GM12878 (cell line): ENCODE data around the gene FTL. TPM values are rescaled to one million over a fixed set of nuclear protein-coding genes. Genes with fewer than 3 reads are reported as not detected.

ENCODE experiments used
- ATAC-seq: fragments of 200-7000 bp; cut with Tn5 transposase; 3 replicates; pipeline ENCODE4 v1.9.1; 2020; ENCODE audit warnings: mild to moderate bottlenecking, moderate library complexity
- BruUV-seq: library from RNA; stranded (reverse); fragments of 400-500 nt; replicated peaks from 2 replicates; lab custom pipeline; 2021; lab: Mats Ljungman, UMichigan
- CTCF ChIA-PET: fragments of 300-600 bp; sonication (Branson Sonifier 250); formaldehyde crosslinking; extraction: SDS; loops from one replicate; lab custom pipeline; 2021; ENCODE audit warnings: inconsistent platforms; lab: Yijun Ruan, JAX
- POLR2A ChIA-PET: fragments of 350-600 bp; formaldehyde crosslinking; extraction: SDS; loops from one replicate; lab custom pipeline; 2021; ENCODE audit warnings: inconsistent platforms; lab: Charles Lee
- RAD21 ChIA-PET: fragments of 300-600 bp; sonication (Branson Sonifier 250); formaldehyde crosslinking; loops from one replicate; lab custom pipeline; 2023; ENCODE audit warnings: antibody characterized with exemption; ENCODE audit not compliant: unreplicated experiment; lab: Charles Lee
- SMC1A ChIA-PET: fragments of 300-600 bp; sonication (Branson Sonifier 250); formaldehyde crosslinking; loops from one replicate; lab custom pipeline; 2023; ENCODE audit not compliant: unreplicated experiment, uncharacterized antibody; lab: Charles Lee
- DNase-seq: peaks from one replicate; pipeline ENCODE4 v3.0.0-alpha.2; 2011; ENCODE audit warnings: low read depth, low spot score
- FAIRE-seq: peaks from 3 replicates; lab custom pipeline; 2011; peaks lifted over from hg19 to GRCh38; lab: Jason Lieb, UNC
- H2AFZ ChIP-seq: 2 replicates; pipeline ENCODE4 v1.6.0; 2011; ENCODE audit warnings: low read depth, low read length, control low read depth; ENCODE audit not compliant: control insufficient read depth
- H3K27ac ChIP-seq: 2 replicates; pipeline ENCODE4 v1.5.1; 2011; ENCODE audit warnings: control low read depth; ENCODE audit not compliant: control insufficient read depth, insufficient read depth
- H3K27me3 ChIP-seq, 2 experiments: replicated peaks in 1 of 2; 2 replicates each; pipeline versions ENCODE4 v1.6.0 to v1.6.1; 2011; ENCODE audit warnings: low read length in 1 of 2; ENCODE audit not compliant: control insufficient read depth in 2 of 2, insufficient read depth in 2 of 2
- H3K36me3 ChIP-seq, 2 experiments: 2 replicates each; pipeline ENCODE4 v1.5.1; 2011; ENCODE audit warnings: low read length in 1 of 2; ENCODE audit not compliant: control insufficient read depth in 2 of 2, insufficient read depth in 2 of 2
- H3K4me1 ChIP-seq: 2 replicates; pipeline ENCODE4 v1.6.1; 2011; ENCODE audit warnings: mild to moderate bottlenecking, low read length, moderate library complexity, mixed read lengths; ENCODE audit not compliant: control insufficient read depth, insufficient read depth
- H3K4me2 ChIP-seq: 2 replicates; pipeline ENCODE4 v1.6.0; 2011; ENCODE audit warnings: control low read depth; ENCODE audit not compliant: control insufficient read depth, insufficient read depth
- H3K4me3 ChIP-seq: fragments of 200-600 bp; sonication (generic); 2 replicates; pipeline ENCODE4 v1.5.1; 2016
- H3K79me2 ChIP-seq: 2 replicates; pipeline ENCODE4 v1.6.0; 2011; ENCODE audit warnings: low read length; ENCODE audit not compliant: control insufficient read depth, insufficient read depth
- H3K9ac ChIP-seq: 2 replicates; pipeline ENCODE4 v1.8.0; 2011; ENCODE audit warnings: low read length, control low read depth, mixed read lengths; ENCODE audit not compliant: control insufficient read depth, insufficient read depth
- H3K9me3 ChIP-seq: replicated peaks from 3 replicates; pipeline ENCODE4 v1.5.1; 2011; ENCODE audit warnings: mild to moderate bottlenecking, low read length; ENCODE audit not compliant: control insufficient read depth, insufficient read depth
- H4K20me1 ChIP-seq: 2 replicates; pipeline ENCODE4 v1.6.0; 2011; ENCODE audit not compliant: control insufficient read depth, insufficient read depth
- ASH2L ChIP-seq: fragments of 300-600, 200-600 bp; sonication (generic); IDR thresholded peaks from 2 replicates; pipeline ENCODE4 v1.6.1; 2017; ENCODE audit warnings: low read depth, mild to moderate bottlenecking, borderline replicate concordance
- JUND ChIP-seq: IDR thresholded peaks from 2 replicates; pipeline ENCODE4 v1.6.1; 2012; ENCODE audit warnings: low read depth, mild to moderate bottlenecking, low read length, improper control_type of control experiment, moderate library complexity
- KLF5 ChIP-seq: fragments of 450-650 bp; IDR thresholded peaks from 2 replicates; pipeline ENCODE4 v1.6.1; 2014; ENCODE audit warnings: mild to moderate bottlenecking; ENCODE audit not compliant: partially characterized antibody
- MYC ChIP-seq: IDR thresholded peaks from 2 replicates; pipeline ENCODE4 v1.6.1; 2011; ENCODE audit warnings: mild to moderate bottlenecking, low read length, moderate library complexity, inconsistent platforms; ENCODE audit not compliant: insufficient read depth, insufficient replicate concordance, insufficient read length, severe bottlenecking
- PML ChIP-seq: IDR thresholded peaks from 2 replicates; pipeline ENCODE4 v1.6.1; 2012; ENCODE audit warnings: low read length, inconsistent platforms
- POLR2A ChIP-seq: IDR thresholded peaks from 2 replicates; pipeline ENCODE4 v1.6.1; 2011; ENCODE audit warnings: low read depth, mild to moderate bottlenecking, low read length
- POLR2AphosphoS5 ChIP-seq: IDR thresholded peaks from 2 replicates; pipeline ENCODE4 v1.6.1; 2011; ENCODE audit warnings: mild to moderate bottlenecking, low read length, inconsistent platforms
- RAD51 ChIP-seq: fragments of 450-650 bp; IDR thresholded peaks from 2 replicates; pipeline ENCODE4 v1.6.1; 2016; ENCODE audit warnings: moderate library complexity, mild to moderate bottlenecking, inconsistent platforms
- SPI1 ChIP-seq: IDR thresholded peaks from 2 replicates; pipeline ENCODE4 v1.6.1; 2011; ENCODE audit warnings: low read depth, mild to moderate bottlenecking, low read length, moderate library complexity, borderline replicate concordance; ENCODE audit not compliant: insufficient read depth
- TCF7 ChIP-seq: IDR thresholded peaks from 2 replicates; pipeline ENCODE4 v1.6.1; 2014; ENCODE audit warnings: antibody characterized with exemption, borderline replicate concordance
- USF2 ChIP-seq: IDR thresholded peaks from 2 replicates; pipeline ENCODE4 v1.6.1; 2011; ENCODE audit warnings: low read depth, low read length, improper control_type of control experiment, borderline replicate concordance
- YY1 ChIP-seq: IDR thresholded peaks from 2 replicates; pipeline ENCODE4 v1.6.1; 2011; ENCODE audit warnings: low read depth, mild to moderate bottlenecking, low read length
- ZNF622 ChIP-seq: fragments of 450-650 bp; IDR thresholded peaks from 2 replicates; pipeline ENCODE4 v1.6.1; 2017; ENCODE audit warnings: mild to moderate bottlenecking, inconsistent platforms
- WGBS: methylation state at CpG from one replicate; pipeline ENCODE4 v1.1.6; 2016; ENCODE audit warnings: low lambda C conversion rate; ENCODE audit not compliant: insufficient replicate concordance, insufficient coverage; ENCODE audit errors: missing lambda C conversion rate; 5-methylcytosine and 5-hydroxymethylcytosine counted together
- in situ Hi-C: fragments of 300-500 bp; cut with MboI; formaldehyde crosslinking; loops from 9 replicates; pipeline ENCODE4 v1.14.3; 2018; ENCODE audit warnings: mixed read lengths
- intact Hi-C: fragments of 100-400 bp; cut with micrococcal nuclease; formaldehyde crosslinking; loops from one replicate; pipeline ENCODE4 v1.14.2; 2022; ENCODE audit not compliant: unreplicated experiment
- polyA plus RNA-seq, 11 experiments: library from polyadenylated mRNA; depleted of rRNA in 4 of 11; unstranded in 6 of 11; stranded (reverse) in 5 of 11; fragments of >200 nt; fragmentation: Nextera tagmentation in 4 of 11; fragmentation: Illumina TruSeq in 1 of 11; extraction: Ambion mirVana in 4 of 11; extraction: Trizol in 1 of 11; gene quantifications; 1 replicate in 1 of 11; 2 replicates in 10 of 11; pipeline versions ENCODE4 v1.2.1 to v1.2.3, GENCODE V29; 2011 to 2016; ENCODE audit warnings: inconsistent platforms in 2 of 11, missing spikeins in 2 of 11, low read depth in 1 of 11
- total RNA-seq, 4 experiments: library from RNA; depleted of rRNA in 3 of 4; stranded (reverse); fragments of >200 nt in 3 of 4; fragmentation: Illumina TruSeq in 1 of 4; extraction: Trizol in 1 of 4; gene quantifications; 2 replicates each; pipeline versions ENCODE4 v1.2.1 to v1.2.3, GENCODE V29; 2013 to 2021
- TF ChIP-seq, protein P1 (sequence below): IDR thresholded peaks from 2 replicates; pipeline ENCODE4 v1.6.1; 2012; ENCODE audit warnings: mild to moderate bottlenecking, low read depth, low read length
- TF ChIP-seq, protein P2 (sequence below): fragments of 150-350 bp; IDR thresholded peaks from 2 replicates; pipeline ENCODE4 v1.6.1; 2016; ENCODE audit warnings: low read depth, low read length

Gene FTL
- total and polyA plus RNA-seq, 10 of the 15 experiments (the other 5 are each of a cell fraction or from before 2014, with no cell fraction given): 364 to 8,913 (median 1,595) TPM

DNA sequence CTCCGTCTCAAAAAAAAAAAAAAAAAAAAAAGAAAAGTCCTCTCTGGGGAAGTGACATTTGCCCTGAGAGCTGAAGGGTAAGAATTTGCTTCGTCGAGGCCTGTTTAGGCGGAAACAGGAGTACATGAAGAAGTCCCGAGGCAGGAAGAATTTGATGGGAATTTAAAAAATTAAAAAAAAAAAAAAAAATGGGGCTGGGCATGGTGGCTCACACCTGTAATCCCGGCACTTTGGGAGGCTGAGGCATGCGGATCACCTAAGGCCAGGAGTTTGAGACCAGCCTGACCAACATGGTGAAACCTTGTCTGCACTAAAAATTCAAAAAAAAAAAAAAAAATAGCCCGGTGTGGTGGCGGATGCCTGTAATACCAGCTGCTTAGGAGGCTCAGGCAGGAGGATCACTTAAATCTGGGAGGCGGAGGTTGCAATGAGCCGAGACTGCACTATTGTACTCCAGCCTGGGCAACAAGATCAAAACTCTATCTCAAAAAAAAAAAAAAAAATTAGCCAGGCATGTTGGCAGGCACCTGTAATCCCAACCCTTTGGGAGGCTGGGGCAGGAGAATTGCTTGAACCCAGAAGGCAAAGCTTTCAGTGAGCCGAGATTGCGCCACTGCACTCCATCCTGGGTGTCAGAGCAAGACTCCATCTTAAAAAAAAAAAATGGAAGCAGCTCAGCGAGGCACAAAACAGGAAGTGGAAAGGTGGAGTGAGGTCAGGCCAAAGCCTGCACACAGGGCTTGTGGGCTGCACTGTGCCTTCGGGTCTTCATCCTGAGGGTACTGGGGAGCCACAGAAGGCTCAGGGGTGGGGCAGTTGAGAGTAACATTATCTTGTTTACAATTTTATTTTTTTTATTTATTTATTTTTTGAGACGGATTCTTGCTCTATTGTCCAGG is 5.5 kb upstream of the FTL start:
- no peaks in the 10 kb centered on the region; a peak in 1 of 4 replicates for H3K36me3 ChIP-seq
- ChIA-PET POLR2A (interaction anchor here (0.6 to 0.9 kb wide), 5 partner anchors 17 to 290 kb away, joined by 3 to 5 read pairs (median 4); no protein-coding TSS in a partner anchor), RAD21 (interaction anchor here (0.6 kb wide), 1 partner anchor 92 kb away, joined by 4 read pairs; no protein-coding TSS in a partner anchor), CTCF (interaction anchor here (1.1 to 1.2 kb wide), 2 partner anchors 11 to 85 kb away, joined by 3 read pairs; no protein-coding TSS in a partner anchor), SMC1A (interaction anchor here (2.1 kb wide), 1 partner anchor 59 kb away, joined by 5 read pairs; the partner anchor contains the start of gene NUCB1)
- no peak overlapping the region for H3K9ac ChIP-seq
- intact Hi-C loops (loop anchor here (10.0 kb wide), 1 partner anchor 325 kb away; the partner anchor contains the start of gene DBP), in situ Hi-C loops (no loop called here)
- no peak overlapping the region for H2AFZ ChIP-seq
- ATAC-seq (no peak), DNase-seq (no peak), FAIRE-seq (no peak)
- H4K20me1 ChIP-seq: no peaks in the 10 kb centered on the region
- 90% methylated on average over 14 of the region's 16 CpGs for WGBS
- H3K27ac ChIP-seq: no peak overlapping the region
- H3K4me1 ChIP-seq: peaks cover 28% of the 10 kb centered on the region
- no peaks in the 10 kb centered on the region for H3K9me3 ChIP-seq
- H3K79me2 ChIP-seq: peaks cover 32% of the 10 kb centered on the region
- H3K4me3 ChIP-seq: no peak overlapping the region
- no peaks in the 10 kb centered on the region for H3K27me3 ChIP-seq
- no peak overlapping the region for H3K4me2 ChIP-seq
- no TSS peak for BruUV-seq
- TF ChIP-seq POLR2AphosphoS5: no peak
- TF ChIP-seq ZNF622: no peak
- no peak for TF ChIP-seq TCF7
- TF ChIP-seq KLF5: no peak
- TF ChIP-seq, protein P1, sequence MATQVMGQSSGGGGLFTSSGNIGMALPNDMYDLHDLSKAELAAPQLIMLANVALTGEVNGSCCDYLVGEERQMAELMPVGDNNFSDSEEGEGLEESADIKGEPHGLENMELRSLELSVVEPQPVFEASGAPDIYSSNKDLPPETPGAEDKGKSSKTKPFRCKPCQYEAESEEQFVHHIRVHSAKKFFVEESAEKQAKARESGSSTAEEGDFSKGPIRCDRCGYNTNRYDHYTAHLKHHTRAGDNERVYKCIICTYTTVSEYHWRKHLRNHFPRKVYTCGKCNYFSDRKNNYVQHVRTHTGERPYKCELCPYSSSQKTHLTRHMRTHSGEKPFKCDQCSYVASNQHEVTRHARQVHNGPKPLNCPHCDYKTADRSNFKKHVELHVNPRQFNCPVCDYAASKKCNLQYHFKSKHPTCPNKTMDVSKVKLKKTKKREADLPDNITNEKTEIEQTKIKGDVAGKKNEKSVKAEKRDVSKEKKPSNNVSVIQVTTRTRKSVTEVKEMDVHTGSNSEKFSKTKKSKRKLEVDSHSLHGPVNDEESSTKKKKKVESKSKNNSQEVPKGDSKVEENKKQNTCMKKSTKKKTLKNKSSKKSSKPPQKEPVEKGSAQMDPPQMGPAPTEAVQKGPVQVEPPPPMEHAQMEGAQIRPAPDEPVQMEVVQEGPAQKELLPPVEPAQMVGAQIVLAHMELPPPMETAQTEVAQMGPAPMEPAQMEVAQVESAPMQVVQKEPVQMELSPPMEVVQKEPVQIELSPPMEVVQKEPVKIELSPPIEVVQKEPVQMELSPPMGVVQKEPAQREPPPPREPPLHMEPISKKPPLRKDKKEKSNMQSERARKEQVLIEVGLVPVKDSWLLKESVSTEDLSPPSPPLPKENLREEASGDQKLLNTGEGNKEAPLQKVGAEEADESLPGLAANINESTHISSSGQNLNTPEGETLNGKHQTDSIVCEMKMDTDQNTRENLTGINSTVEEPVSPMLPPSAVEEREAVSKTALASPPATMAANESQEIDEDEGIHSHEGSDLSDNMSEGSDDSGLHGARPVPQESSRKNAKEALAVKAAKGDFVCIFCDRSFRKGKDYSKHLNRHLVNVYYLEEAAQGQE: no peak
- TF ChIP-seq MYC: no peak
- 0 out of 2 replicates have a peak, but pooled peaks have one; percentile 47 for TF ChIP-seq YY1
- TF ChIP-seq, protein P2, sequence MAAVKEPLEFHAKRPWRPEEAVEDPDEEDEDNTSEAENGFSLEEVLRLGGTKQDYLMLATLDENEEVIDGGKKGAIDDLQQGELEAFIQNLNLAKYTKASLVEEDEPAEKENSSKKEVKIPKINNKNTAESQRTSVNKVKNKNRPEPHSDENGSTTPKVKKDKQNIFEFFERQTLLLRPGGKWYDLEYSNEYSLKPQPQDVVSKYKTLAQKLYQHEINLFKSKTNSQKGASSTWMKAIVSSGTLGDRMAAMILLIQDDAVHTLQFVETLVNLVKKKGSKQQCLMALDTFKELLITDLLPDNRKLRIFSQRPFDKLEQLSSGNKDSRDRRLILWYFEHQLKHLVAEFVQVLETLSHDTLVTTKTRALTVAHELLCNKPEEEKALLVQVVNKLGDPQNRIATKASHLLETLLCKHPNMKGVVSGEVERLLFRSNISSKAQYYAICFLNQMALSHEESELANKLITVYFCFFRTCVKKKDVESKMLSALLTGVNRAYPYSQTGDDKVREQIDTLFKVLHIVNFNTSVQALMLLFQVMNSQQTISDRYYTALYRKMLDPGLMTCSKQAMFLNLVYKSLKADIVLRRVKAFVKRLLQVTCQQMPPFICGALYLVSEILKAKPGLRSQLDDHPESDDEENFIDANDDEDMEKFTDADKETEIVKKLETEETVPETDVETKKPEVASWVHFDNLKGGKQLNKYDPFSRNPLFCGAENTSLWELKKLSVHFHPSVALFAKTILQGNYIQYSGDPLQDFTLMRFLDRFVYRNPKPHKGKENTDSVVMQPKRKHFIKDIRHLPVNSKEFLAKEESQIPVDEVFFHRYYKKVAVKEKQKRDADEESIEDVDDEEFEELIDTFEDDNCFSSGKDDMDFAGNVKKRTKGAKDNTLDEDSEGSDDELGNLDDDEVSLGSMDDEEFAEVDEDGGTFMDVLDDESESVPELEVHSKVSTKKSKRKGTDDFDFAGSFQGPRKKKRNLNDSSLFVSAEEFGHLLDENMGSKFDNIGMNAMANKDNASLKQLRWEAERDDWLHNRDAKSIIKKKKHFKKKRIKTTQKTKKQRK: no peak
- TF ChIP-seq USF2: no peak
- TF ChIP-seq ASH2L: no peak
- peak; percentile 29; the same call in 1 of the 2 replicates for TF ChIP-seq SPI1
- TF ChIP-seq JUND: no peak
- no peak for TF ChIP-seq POLR2A
- TF ChIP-seq RAD51: no peak
- no peak for TF ChIP-seq PML
